Activated naive CD4-positive, alpha-beta T cell treated with anti-CD3 and anti-CD28 coated beads for 36 hours (primary cell): ENCODE results near the gene CCDC191. TPM values are rescaled to one million over a fixed set of nuclear protein-coding genes. Genes with fewer than 3 reads are reported as not detected.
A peak's percentile ranks its signal among the peaks of the same experiment; 100 is the strongest.

Experiments
- CTCF ChIA-PET: fragments of 350-600 bp; sonication (Branson Sonifier 250); formaldehyde crosslinking; loops from one replicate; lab custom pipeline; 2021; ENCODE audit warnings: antibody characterized with exemption; lab: Charles Lee
- DNase-seq: peaks from one replicate; pipeline ENCODE4 v3.0.0-alpha.2; 2020
- H3K27ac Mint-ChIP-seq: one replicate; pipeline ENCODE4 v1.8.0; 2021; ENCODE audit warnings: mild to moderate bottlenecking, mixed read lengths
- H3K27me3 Mint-ChIP-seq: one replicate; pipeline ENCODE4 v1.8.0; 2021; ENCODE audit warnings: low read depth, mixed read lengths
- H3K36me3 Mint-ChIP-seq: one replicate; pipeline ENCODE4 v1.8.0; 2021; ENCODE audit warnings: low read depth, mixed read lengths
- H3K4me1 Mint-ChIP-seq: one replicate; pipeline ENCODE4 v1.8.0; 2021; ENCODE audit warnings: low read depth, mixed read lengths
- H3K4me3 Mint-ChIP-seq: one replicate; pipeline ENCODE4 v1.8.0; 2021; ENCODE audit warnings: mild to moderate bottlenecking, moderate library complexity, mixed read lengths
- H3K9me3 Mint-ChIP-seq: one replicate; pipeline ENCODE4 v1.8.0; 2021; ENCODE audit warnings: mixed read lengths
- intact Hi-C: fragments of 100-400 bp; cut with micrococcal nuclease; formaldehyde crosslinking; loops from one replicate; pipeline ENCODE4 v1.15.1; 2023
- total RNA-seq, 2 experiments: library from RNA; stranded (reverse); gene quantifications; one replicate each; pipeline ENCODE4 v1.2.3, GENCODE V29; 2021

CCDC191 gene
- total RNA-seq, 2 experiments from 2014 or later: 1.8 to 2.0 TPM

DNA sequence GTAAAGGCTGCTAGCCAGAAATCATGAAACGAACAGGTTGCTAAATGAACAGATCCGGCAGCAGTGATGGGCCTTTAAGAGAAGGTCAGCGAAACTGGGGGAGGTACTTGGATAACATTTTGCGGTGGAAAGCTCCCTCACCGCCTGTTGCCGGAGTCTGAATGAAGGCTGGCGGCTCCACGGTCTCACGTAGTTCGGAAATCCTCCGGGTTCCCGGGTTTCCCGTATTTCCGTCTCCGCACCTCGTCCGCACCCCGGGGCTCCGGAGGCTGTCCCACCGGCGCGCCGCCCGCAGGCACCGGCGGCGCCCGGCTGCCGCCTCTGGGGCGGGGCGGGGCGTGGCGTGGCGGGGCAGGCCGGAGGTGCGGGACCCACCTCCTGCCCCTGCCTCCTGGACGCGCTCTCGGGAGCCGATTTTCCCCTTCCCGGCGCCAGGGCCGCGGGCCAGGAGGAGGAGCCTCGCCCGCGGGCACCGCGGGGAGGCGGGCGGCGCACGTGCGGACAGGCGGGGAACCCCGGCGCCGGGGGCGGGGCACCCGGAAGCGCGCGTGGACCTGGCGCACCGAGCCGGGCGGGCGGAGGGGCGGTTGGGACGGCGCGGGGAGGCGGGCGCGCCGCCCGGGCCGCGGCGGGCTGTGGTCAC, 108.8 kb downstream of the CCDC191 start, which contains the start of gene ZDHHC23:
ZDHHC23 (plus strand) TSS at position 642 of the 643 bp plus-strand sequence. CDS start 790 bp downstream, outside the sequence.
- Mint-ChIP-seq H3K27me3 (peaks cover 13% of the 10 kb centered on the region), H3K4me3 (peak within 1 kb of the TSS; percentile 68), H3K9me3 (no peaks in the 10 kb centered on the region), H3K36me3 (no peaks in the 10 kb centered on the region), H3K27ac (no peak within 1 kb of the TSS), H3K4me1 (peaks cover 11% of the 10 kb centered on the region)
- intact Hi-C loops: loop anchor here (1.0 to 2.0 kb wide), 4 partner anchors 109 to 471 kb away; partner anchors contain the start of genes ATP6V1A, CCDC191, NAA50 and QTRT2
- CTCF ChIA-PET: no interaction called here
- peak; percentile 61 for DNase-seq

DNA sequence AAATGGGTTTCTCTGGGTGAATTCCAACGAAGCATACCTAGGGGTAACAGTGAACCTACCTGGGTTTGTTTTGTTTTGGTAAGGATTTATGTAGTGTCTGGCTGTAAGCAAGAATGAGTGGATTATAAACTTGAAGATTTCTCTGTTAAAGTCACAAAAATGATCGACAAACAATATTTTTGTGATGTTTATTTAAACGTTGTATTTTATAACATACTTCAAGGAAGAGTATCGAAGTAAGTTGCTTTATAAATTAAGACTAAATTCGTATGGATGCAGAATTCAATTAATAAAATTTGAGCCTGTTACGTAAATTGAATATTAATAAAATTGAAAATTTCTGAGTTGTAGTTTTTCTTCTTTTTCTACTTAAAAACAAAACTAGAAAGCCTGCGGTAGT, 109.5 kb downstream of the CCDC191 start:
- intact Hi-C loops: loop anchor here (1.0 kb wide), 2 partner anchors 109 to 251 kb away; partner anchors contain the start of genes CCDC191, QTRT2 and USF3
- Mint-ChIP-seq H3K27ac (no peak overlapping the region), H3K4me3 (peak overlapping the region; percentile 68), H3K27me3 (peaks cover 13% of the 10 kb centered on the region), H3K36me3 (no peaks in the 10 kb centered on the region), H3K4me1 (peaks cover 11% of the 10 kb centered on the region), H3K9me3 (no peaks in the 10 kb centered on the region)
- no peak for DNase-seq
- CTCF ChIA-PET: no interaction called here

DNA sequence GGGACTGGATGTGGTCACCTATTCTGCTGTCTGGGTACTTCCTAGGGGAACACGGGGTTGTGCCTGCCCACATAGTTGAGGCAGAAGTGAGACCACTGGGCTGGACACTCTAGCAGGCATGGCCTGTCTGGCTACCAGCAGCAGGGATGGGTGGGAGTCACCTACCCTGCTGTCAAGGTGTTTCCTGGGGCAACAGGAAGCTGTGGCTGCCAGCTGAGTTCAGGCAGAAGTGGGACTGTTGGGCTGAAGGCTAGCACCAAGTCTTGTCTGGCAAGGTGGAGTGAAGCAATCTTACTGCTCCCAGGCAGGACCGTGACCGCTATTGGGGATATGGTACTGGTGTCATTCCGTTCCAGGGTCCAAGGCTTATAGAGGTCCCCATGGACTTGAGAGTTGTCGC, 128.8 kb downstream of the CCDC191 start:
- no peak overlapping the region for H3K27ac Mint-ChIP-seq
- H3K9me3 Mint-ChIP-seq: peaks cover 20% of the 10 kb centered on the region
- no peaks in the 10 kb centered on the region for H3K4me1 Mint-ChIP-seq
- DNase-seq: no peak
- peaks cover 9% of the 10 kb centered on the region for H3K27me3 Mint-ChIP-seq
- intact Hi-C loops: no loop called here
- CTCF ChIA-PET: no interaction called here
- H3K4me3 Mint-ChIP-seq: no peak overlapping the region
- peaks cover 10% of the 10 kb centered on the region for H3K36me3 Mint-ChIP-seq

DNA sequence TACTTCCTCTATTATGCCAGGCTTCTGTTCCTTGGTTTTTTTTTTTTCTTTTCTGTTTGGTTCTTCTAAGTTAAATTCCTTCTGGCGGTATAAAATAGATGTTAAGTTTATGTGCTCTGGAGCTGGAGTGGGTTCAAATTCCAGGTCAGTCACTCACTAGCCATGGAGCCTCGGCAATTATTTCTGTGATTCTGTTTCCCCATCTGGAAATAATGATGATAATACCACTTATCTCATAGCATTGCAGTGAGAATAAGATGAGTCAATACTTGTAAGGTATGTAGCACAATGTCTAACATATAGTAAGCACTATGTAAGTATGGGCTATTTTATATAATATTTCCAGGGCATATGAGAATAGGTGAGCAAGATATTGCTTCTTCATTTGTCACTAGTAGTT, 141.7 kb downstream of the CCDC191 start:
- intact Hi-C loops: no loop called here
- H3K27ac Mint-ChIP-seq: peak overlapping the region; percentile 1
- no peaks in the 10 kb centered on the region for H3K9me3 Mint-ChIP-seq
- CTCF ChIA-PET: interaction anchor here (0.6 to 3.5 kb wide), 6 partner anchors 22 to 423 kb away, joined by 3 to 29 read pairs (median 4); no protein-coding TSS in a partner anchor
- no peak overlapping the region for H3K4me3 Mint-ChIP-seq
- DNase-seq: no peak
- H3K4me1 Mint-ChIP-seq: peaks cover 3% of the 10 kb centered on the region
- H3K27me3 Mint-ChIP-seq: no peaks in the 10 kb centered on the region
- no peaks in the 10 kb centered on the region for H3K36me3 Mint-ChIP-seq

Other genes with a start within 250 kb of the CCDC191 start
- gene GRAMD1C, start 217.7 kb downstream of the CCDC191 start, total RNA-seq: 1 to 10 TPM in 1 of 2 experiments, under 1 TPM in 1; 0.67 to 1.3 TPM
- 1 to 10 TPM; 5.4 TPM for gene ZDHHC23, start 108.5 kb downstream of the CCDC191 start, total RNA-seq
- 10 to 100 TPM; 23.0 to 27.8 TPM for gene QTRT2, start 211 bp upstream of the CCDC191 start, total RNA-seq
- not detected for gene DRD3, start 122.5 kb upstream of the CCDC191 start, total RNA-seq
- under 1 TPM; 0.44 to 0.67 TPM for gene ZNF80, start 181.1 kb upstream of the CCDC191 start, total RNA-seq
- 1 to 10 TPM; 7.3 to 8.8 TPM for gene TIGIT, start 237.5 kb upstream of the CCDC191 start, total RNA-seq